GM12872 (cell line): ENCODE data around the gene TMX2.

Source experiments
- TF ChIP-seq, protein P1 (sequence below): IDR thresholded peaks from 3 replicates; pipeline ENCODE4 v1.5.1; 2011; ENCODE audit warnings: low read depth, mild to moderate bottlenecking, low read length, moderate library complexity; ENCODE audit not compliant: insufficient read depth

TMX2 gene

DNA sequence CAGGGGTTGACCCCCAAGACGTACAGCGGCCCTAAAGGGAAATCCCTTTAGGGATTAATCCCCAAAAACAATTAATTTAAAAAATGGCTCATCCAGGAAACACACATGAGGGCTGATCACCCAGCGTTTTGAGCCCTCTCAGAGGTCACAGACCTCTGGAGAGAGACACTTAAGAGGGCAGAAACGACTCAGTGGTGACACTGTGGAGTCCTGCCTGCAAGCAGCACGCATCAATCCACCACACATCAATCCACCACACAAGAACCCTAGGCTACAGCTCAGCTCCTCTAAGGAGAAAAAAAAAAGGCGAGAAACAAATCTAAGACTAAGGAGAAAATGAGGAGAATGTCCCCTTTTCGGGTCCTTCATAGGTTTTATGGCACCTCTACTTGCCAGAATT lies 16.4 kb downstream of the TMX2 start:
- TF ChIP-seq, protein P1, sequence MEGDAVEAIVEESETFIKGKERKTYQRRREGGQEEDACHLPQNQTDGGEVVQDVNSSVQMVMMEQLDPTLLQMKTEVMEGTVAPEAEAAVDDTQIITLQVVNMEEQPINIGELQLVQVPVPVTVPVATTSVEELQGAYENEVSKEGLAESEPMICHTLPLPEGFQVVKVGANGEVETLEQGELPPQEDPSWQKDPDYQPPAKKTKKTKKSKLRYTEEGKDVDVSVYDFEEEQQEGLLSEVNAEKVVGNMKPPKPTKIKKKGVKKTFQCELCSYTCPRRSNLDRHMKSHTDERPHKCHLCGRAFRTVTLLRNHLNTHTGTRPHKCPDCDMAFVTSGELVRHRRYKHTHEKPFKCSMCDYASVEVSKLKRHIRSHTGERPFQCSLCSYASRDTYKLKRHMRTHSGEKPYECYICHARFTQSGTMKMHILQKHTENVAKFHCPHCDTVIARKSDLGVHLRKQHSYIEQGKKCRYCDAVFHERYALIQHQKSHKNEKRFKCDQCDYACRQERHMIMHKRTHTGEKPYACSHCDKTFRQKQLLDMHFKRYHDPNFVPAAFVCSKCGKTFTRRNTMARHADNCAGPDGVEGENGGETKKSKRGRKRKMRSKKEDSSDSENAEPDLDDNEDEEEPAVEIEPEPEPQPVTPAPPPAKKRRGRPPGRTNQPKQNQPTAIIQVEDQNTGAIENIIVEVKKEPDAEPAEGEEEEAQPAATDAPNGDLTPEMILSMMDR, result no peak

DNA sequence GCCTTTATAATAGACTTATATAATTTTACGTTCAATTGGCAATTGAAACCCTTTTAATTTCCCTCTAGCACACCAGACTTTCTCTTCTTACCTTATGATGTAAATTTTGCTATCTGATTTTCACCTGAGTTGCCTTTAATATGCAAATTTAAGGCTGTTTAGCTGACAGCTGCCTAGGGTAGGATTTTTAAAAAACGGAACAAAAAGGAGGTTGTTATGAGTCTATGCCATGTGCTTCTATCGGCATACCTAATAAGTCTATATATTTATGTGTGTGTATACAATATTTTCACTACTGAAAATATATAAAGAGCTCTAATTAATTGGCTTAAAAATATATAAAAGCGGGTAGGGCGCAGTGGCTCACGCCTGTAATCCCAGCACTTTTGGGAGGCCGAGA lies 17.1 kb downstream of the TMX2 start:
- TF ChIP-seq, protein P1, result no peak

DNA sequence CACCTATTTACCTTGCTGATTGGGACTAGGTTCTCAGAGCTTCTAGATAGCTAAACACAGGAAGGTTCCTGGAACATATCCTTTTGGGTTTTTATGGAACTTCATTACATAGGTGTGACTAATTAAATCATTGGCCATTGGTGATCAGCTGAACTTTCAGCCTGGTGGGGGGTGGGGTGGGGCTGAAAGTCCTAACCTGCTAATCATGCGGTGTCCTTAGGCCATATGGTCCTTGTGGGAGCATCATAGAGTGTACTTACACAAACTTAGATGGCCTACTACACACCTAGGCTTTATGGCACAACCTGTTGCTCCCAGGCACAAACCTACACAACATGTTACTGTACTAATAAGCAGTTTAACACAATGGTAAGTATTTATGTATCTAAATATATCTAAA lies 20.3 kb downstream of the TMX2 start:
- TF ChIP-seq, protein P1, result no peak

DNA sequence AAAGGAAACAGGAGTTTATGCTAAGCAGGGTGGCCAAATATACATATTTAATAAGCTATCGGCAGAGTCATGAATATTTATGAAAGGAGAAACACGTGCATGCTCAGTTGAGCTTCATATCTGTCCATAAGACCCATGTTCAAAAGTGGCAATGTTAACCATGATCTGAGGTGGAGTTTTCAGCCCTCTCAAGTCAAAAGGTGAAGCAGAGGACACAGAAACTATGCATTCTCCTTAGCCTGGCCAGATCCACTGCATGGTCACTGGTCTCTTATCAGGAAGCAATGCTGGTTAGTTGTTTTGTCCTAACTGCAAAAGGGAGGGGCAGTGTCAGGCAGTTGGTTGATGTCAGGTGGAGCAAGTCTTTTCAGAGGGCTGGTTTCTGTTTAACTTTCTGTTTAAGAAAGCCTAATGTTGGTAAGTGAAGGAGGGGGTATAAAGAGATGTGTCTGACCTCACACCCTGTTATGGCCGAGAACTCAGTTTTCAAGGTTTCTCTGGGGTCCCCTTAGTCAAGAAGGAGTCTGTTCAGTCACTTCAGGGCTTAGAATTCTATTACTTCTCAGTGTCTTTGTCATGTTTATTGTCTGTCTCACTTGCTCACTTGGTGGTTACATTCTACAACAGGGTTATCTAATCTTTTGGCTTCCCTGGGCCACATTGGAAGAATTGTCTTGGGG lies 23.4 kb downstream of the TMX2 start:
- TF ChIP-seq, protein P1, result no peak

DNA sequence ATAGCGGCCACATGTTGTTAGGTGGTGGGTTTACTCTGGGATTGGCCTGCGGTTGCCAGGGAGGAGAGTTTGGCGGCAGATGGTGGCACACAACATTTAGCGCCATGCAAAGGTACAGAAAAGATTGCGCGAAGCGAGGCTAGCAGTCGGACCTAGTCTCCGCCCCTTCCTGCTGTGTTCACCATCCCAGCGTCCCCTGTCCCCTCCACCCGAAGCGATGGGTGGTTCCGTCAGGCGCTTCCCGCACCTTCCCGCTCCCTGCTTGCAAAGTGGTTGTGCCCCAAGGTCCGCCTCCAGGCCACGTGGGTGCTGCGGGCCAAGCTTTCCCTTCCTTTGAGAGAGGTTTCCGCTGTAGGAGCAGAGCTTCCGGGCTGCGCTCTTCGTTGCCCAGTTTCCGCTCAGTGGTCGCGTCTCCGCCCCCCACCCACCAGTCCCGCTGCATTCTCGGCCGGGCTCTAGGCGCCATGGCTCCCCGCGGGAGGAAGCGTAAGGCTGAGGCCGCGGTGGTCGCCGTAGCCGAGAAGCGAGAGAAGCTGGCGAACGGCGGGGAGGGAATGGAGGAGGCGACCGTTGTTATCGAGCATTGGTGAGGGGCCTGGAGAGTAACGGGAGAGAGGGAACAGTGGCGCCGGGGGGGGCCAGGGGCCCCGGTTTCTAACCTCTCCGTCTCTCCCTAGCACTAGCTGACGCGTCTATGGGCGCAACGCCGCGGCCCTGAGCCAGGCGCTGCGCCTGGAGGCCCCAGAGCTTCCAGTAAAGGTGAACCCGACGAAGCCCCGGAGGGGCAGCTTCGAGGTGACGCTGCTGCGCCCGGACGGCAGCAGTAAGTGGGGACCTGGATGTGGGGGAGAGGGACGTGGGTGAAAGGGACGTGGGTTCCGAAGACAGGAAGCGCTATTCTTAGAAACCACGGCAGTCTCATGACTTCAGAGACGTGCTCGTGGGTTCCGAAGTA lies 29.0 kb downstream of the TMX2 start, which contains the start of gene SELENOH:
Gene SELENOH (plus strand): TSS at position 360 of the 955 bp plus-strand sequence. CDS start 105 bp downstream, at position 465.
- TF ChIP-seq, protein P1, result no peak

DNA sequence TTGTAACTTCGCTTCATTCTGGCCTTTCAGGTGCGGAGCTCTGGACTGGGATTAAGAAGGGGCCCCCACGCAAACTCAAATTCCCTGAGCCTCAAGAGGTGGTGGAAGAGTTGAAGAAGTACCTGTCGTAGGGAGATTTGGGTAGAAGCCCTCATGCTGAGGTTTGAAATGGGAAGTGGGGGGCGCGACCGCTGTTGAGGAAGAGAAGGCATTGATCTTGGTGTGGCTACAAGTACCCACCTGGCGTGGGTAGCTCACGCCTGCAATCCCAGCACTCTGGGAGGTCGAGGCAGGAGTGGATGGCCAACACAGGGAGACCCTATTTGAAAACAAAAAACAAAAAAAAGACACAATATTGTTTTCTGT lies 29.7 kb downstream of the TMX2 start:
- TF ChIP-seq, protein P1, result no peak

DNA sequence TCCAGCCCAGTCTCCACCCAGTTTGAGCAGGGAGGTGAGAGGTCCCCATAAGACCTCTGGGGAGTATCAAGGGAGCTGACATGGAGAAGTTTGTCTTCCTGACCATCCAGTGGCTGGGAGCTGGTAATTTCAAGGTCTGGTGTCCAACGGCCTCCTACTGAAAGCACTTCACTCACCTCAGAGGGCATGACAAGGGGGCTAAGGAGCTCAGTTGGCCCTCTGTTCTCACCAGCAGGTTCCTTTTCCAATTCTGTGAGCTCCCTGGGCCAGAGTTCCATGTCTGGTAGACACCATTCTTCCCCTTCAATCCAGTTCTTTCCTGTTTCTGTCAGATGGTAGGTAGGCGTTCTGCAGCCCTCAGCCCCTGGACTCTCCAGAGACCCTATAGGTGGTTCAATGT lies 32.0 kb downstream of the TMX2 start:
- TF ChIP-seq, protein P1, result no peak
